HG03103 (cell line): ENCODE measurements around the gene DHH.

ENCODE experiments used
- ATAC-seq: cut with Tn5 transposase; IDR thresholded peaks from one replicate; pipeline ENCODE4 v1.9.1; 2021; ENCODE audit warnings: low read depth; ENCODE audit not compliant: unreplicated experiment

Gene DHH

GRCh38 chr12:49109641-49110463, 15.3 kb upstream of the DHH start:
- no peak for ATAC-seq

DNA sequence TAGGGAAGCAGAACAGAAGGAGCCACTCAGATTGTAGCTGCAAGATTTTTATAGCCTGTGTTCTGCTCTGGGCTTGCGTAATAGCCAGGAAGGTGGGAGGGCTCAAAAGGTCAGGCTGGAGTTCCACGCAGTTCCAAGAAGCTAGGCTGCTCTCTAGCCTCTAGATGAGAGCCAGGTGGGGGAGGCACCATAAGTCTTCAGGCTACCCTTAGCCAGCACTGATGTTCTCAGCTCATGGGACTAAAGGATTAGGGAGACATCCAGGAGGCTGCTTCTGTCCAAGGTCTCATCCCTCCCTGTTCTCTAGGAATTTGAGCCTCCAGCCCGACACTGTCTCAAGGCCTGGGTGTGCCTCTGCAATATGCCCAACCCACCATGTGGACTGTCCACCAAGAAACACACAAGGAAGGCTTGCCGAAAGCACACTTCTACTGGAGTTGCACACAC, 14.4 kb upstream of the DHH start:
- ATAC-seq, result no peak

GRCh38 chr12:49105504-49106084, 11.0 kb upstream of the DHH start:
- ATAC-seq, result no peak

DNA sequence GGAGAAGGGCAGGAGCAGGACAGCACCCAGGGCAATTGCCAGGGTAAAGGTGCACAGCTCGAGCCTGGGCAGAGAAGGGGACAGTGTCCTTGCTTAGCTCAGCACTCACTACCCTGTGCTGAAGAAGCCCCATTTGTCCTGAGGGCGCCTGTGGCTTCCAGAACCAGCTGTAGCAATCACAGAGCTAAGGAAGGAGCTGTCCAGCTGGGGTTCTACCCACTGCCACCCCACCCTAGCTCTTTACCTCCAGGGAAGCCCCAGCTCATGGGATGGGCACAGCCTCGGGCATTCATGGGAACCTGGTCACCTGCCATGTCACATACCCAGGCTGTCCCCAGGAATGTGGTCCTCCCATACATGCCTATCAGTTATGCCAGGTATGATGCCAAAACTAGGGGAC, 10.2 kb upstream of the DHH start:
- ATAC-seq, result no peak

DNA sequence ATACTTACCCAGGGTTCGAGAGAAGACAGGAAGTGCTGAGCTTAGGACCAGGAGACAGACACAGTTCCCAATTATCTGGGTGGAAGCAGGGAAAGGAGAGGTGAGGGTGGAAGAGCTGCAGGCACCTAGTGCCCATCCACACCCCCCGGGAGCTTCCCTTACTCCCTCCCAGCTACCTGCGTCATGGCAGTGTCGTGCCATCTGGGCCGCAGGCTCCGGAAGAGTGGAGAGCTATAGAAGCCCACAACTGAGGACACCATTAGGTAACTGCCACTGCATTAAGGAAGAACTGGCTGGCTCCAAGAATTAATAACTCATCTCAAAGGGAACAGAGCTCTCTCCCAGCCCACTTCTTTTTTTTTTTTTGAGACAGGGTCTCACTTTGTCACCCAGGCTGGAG, 5.8 kb upstream of the DHH start:
- no peak for ATAC-seq

GRCh38 chr12:49098703-49099102, 4.1 kb upstream of the DHH start:
- no peak for ATAC-seq

DNA sequence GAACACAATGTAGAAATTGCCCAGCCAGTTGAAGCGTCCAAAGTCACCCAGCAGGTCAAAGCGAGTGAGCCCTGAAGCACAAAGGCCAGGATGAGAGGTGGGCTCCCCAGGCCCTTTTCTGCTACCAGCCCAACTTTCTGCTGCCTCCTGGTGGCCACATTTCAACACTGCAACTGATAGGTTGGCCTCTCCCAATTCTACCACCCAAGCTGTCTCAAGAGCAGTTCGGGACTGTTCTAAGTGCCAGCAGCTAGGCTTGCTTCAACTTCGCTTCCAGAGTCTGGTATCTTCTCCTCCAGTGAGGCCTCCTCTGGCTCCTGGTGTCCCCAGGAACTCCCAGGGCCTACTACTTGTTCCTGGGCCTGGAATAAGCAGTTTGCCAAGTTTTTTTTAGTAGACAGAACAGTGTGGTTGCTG, 3.4 kb upstream of the DHH start:
- ATAC-seq, result no peak

- no peak for ATAC-seq
Measured at GRCh38 chr12:49097381-49097780, 2.8 kb upstream of the DHH start.

DNA sequence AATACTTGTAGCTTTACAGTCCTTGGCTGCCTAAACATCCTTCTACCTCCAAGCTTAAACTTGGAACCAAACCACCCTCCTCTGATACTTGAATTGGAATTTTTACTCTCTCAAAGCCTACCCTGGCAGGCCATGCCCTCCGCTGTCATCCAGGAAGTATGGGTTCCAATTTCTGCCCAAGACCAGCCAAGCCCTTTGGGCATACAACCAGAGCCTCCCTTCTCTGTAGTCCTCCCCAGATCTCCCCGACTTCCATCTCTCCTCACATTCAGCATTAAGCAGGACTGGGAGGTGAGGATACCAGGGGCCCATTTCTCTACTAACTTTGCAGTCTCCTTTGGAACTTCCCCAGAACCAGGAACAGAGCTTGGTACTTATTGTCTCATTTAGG, 369 bp upstream of the DHH start:
- ATAC-seq, result no peak

DNA sequence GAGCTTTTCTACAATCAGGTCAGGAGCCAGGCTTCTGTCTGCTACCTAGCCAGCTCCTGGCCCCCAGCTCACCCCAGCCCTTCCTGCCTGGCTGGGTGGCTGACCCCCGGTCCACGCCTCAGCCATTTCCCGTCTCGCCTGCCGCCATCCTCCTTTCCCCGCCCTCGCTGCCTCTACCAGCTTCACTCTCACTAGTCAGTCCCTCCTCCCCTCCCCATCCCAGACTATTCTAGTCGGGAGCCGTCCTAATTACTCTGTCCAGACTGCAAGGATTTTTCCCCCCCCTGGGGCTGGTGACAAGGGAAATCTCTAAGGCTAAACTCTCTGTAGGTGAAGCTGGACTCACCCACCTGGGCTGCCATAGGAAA, 825 bp downstream of the DHH start:
- ATAC-seq, result no peak

- ATAC-seq, result no peak
Measured at GRCh38 chr12:49092816-49093406, 1.7 kb downstream of the DHH start.

DNA sequence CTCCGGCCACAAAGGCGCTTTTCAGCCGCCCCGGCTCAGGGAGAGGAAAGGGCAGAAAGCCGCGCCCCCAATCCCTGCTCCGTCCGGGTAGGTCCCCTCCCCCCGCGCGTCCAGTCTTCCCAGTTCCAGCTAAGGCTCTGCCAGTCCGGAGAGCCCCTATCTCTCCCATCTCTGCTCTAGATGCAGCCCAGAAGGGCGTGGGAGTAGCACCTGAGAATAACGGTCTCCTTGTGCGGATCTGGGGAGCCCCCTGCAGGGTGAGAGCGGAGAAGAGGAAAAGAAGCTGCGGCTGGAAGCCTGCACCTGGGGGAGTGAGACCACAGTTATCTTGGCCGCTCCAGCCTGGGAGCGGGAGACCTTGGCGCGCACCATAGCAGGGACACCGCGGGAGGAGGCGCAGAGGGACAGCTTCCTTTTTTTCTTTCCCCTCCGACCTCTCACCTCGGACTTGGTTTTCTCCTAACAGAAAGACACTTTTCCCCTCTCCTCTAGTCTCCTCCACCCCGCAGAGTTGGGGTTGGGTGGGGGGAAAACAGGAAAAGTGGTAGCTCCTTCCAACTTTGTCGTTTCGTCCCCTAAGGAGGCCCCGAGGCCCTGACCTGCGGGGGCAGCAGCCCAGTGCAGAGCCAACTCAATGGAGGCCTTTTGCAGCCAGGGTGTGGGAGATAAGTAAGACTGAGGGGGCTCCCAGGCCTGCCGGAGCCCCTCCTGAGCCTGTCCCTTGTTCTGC, 2.4 kb downstream of the DHH start:
- ATAC-seq, result no peak

DNA sequence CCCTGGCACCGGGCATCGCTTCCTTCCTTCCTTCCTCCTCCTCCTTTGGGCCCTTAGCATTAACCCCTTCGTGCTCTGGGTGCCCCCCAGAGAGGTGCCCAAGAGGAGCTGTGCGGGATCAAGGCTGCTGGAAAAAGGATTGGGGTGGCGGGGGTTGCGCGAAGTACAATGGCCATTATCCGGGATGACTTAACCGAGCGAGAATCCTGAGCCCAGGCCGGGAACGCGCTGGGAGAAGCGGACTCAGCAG, 2.8 kb downstream of the DHH start:
- no peak for ATAC-seq

- ATAC-seq, result no peak
Measured at GRCh38 chr12:49091056-49091835, 3.4 kb downstream of the DHH start.

GRCh38 chr12:49089821-49090773, 4.5 kb downstream of the DHH start:
- ATAC-seq, result no peak

GRCh38 chr12:49088932-49089330, 5.7 kb downstream of the DHH start:
- ATAC-seq, result no peak

- peak; percentile 90 for ATAC-seq
Measured at GRCh38 chr12:49088150-49088931, 6.3 kb downstream of the DHH start.

- no peak for ATAC-seq
Measured at GRCh38 chr12:49086116-49086515, 8.5 kb downstream of the DHH start.

DNA sequence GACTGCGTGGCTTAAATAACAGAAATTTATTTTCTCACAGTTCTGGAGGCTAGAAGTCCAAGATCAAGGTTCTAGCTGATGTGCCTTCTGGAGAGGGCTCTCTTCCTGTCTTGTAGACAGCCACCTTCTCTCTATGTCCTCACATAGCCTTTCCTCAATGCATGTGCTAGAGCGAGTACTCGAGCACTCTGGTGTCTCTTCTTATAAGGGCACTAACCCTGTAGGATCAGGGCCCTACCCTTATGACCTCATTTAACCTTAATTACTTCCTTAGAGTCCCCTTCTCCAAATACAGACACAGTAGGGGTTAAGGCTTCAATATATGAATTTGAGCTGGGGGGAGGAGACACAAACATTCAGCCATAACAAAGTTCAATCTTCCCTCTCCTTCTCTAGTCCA, 10.2 kb downstream of the DHH start:
- no peak for ATAC-seq
